A673 (cell line): Measurements from ENCODE around the gene SLC22A23. TPM values are rescaled to one million over a fixed set of nuclear protein-coding genes. Genes with fewer than 3 reads are reported as not detected.

Experiments
- BruUV-seq: library from RNA; stranded (reverse); fragments of 400-500 nt; replicated peaks from 2 replicates; lab custom pipeline; 2021; lab: Mats Ljungman, UMichigan
- CTCF ChIA-PET: fragments of 300-600 bp; sonication (Branson Sonifier 250); formaldehyde crosslinking; loops from one replicate; lab custom pipeline; 2022; ENCODE audit warnings: antibody characterized with exemption; lab: Charles Lee
- POLR2A ChIA-PET: fragments of 300-600 bp; sonication (Branson Sonifier 250); formaldehyde crosslinking; loops from one replicate; lab custom pipeline; 2022; ENCODE audit warnings: antibody characterized with exemption; ENCODE audit not compliant: low non-redundant PET; lab: Charles Lee
- DNase-seq: peaks from one replicate; pipeline ENCODE4 v3.0.0-alpha.2; 2015; ENCODE audit warnings: low spot score
- H3K27ac ChIP-seq: fragments of 200-600 bp; sonication (generic); 2 replicates; pipeline ENCODE4 v1.5.1; 2016; ENCODE audit warnings: mixed run types, low read depth, mild to moderate bottlenecking, mixed read lengths, antibody characterized with exemption, low read length; ENCODE audit not compliant: poor library complexity, severe bottlenecking
- H3K27me3 ChIP-seq: fragments of 200-600 bp; sonication (generic); replicated peaks from 2 replicates; pipeline ENCODE4 v1.6.1; 2017; ENCODE audit warnings: mixed run types, low read depth, mild to moderate bottlenecking, mixed read lengths, antibody characterized with exemption, low read length; ENCODE audit not compliant: insufficient read depth, poor library complexity
- H3K36me3 ChIP-seq: fragments of 200-600 bp; sonication (generic); 2 replicates; pipeline ENCODE4 v1.6.1; 2016; ENCODE audit warnings: mixed run types, mild to moderate bottlenecking, mixed read lengths, antibody characterized with exemption, low read length; ENCODE audit not compliant: insufficient read depth, poor library complexity, severe bottlenecking
- H3K4me1 ChIP-seq: fragments of 200-600 bp; sonication (generic); 2 replicates; pipeline ENCODE4 v1.6.1; 2017; ENCODE audit warnings: mixed run types, mild to moderate bottlenecking, mixed read lengths, antibody characterized with exemption, low read length; ENCODE audit not compliant: insufficient read depth, poor library complexity, severe bottlenecking
- H3K4me3 ChIP-seq: fragments of 200-600 bp; sonication (generic); 2 replicates; pipeline ENCODE4 v1.5.1; 2016; ENCODE audit warnings: low read depth, mixed run types, mild to moderate bottlenecking, mixed read lengths, low read length; ENCODE audit not compliant: poor library complexity, severe bottlenecking
- H3K9me3 ChIP-seq: fragments of 200-600 bp; sonication (generic); 2 replicates; pipeline ENCODE4 v1.6.1; 2016; ENCODE audit warnings: mixed run types, low read depth, mild to moderate bottlenecking, mixed read lengths, antibody characterized with exemption, low read length; ENCODE audit not compliant: poor library complexity, severe bottlenecking
- CTCF ChIP-seq: fragments of 300-800, 200-600 bp; sonication (generic); conservative IDR thresholded peaks from 2 replicates; pipeline ENCODE4 v1.5.1; 2017; ENCODE audit warnings: low read depth, mild to moderate bottlenecking, antibody characterized with exemption, low read length, moderate library complexity, mixed read lengths
- EZH2 ChIP-seq: fragments of 200-600 bp; sonication (generic); IDR thresholded peaks from 2 replicates; pipeline ENCODE4 v1.6.1; 2017; ENCODE audit warnings: borderline replicate concordance, low read depth, mild to moderate bottlenecking, mixed read lengths, antibody characterized with exemption, low read length; ENCODE audit not compliant: poor library complexity, severe bottlenecking
- intact Hi-C: fragments of 100-400 bp; cut with micrococcal nuclease; formaldehyde crosslinking; loops from one replicate; pipeline ENCODE4 v1.10.0; 2022; ENCODE audit not compliant: unreplicated experiment
- total RNA-seq: library from RNA; stranded (reverse); gene quantifications from 2 replicates; pipeline ENCODE4 v1.2.3, GENCODE V29; 2021

Gene SLC22A23
- total RNA-seq, 1 experiment from 2014 or later = 6.2 TPM

DNA sequence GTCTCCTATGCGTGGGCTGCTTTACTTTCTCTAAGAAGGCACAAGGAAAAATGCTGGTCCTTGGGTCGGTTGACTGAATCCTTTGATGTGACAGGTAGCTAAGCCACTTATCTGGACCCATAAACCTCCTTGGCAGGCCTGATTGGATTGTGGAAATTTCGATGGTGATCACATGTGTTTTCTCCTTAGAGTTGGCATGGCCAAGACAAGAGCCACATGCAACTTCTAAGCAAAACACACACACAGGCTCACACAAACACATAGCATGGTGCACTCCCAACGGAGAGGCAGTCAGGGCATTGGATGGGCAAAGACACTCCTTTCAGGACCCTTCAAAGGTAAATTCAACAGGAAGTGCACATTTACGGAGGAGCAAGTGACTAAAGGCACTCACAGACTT, 102.9 kb downstream of the SLC22A23 start:
- Histone ChIP-seq H3K36me3 (no peaks in the 10 kb centered on the region), H3K4me1 (peaks cover 69% of the 10 kb centered on the region), H3K4me3 (no peak overlapping the region), H3K27ac (no peak overlapping the region), H3K27me3 (no peaks in the 10 kb centered on the region), H3K9me3 (no peaks in the 10 kb centered on the region)
- no TSS peak for BruUV-seq
- intact Hi-C loops = no loop called here
- DNase-seq = no peak
- no peak for TF ChIP-seq EZH2
- TF ChIP-seq CTCF = no peak
- ChIA-PET CTCF (no interaction called here), POLR2A (no interaction called here)

- BruUV-seq = no TSS peak
- no peak for DNase-seq
- Histone ChIP-seq H3K4me1 (peaks cover 69% of the 10 kb centered on the region), H3K9me3 (no peaks in the 10 kb centered on the region), H3K27ac (no peak overlapping the region), H3K36me3 (no peaks in the 10 kb centered on the region), H3K27me3 (no peaks in the 10 kb centered on the region), H3K4me3 (no peak overlapping the region)
- POLR2A ChIA-PET = no interaction called here
- intact Hi-C loops = no loop called here
- CTCF ChIA-PET = no interaction called here
- TF ChIP-seq CTCF (no peak), EZH2 (no peak)
These were observed 103.5 kb downstream of the SLC22A23 start for GRCh38 chr6:3353213-3353903.

GRCh38 chr6:3352678-3353077, 104.2 kb downstream of the SLC22A23 start:
- ChIA-PET CTCF (no interaction called here), POLR2A (no interaction called here)
- Histone ChIP-seq H3K4me1 (peaks cover 69% of the 10 kb centered on the region), H3K4me3 (no peak overlapping the region), H3K27ac (no peak overlapping the region), H3K36me3 (no peaks in the 10 kb centered on the region), H3K9me3 (no peaks in the 10 kb centered on the region), H3K27me3 (no peaks in the 10 kb centered on the region)
- TF ChIP-seq EZH2 (no peak), CTCF (no peak)
- intact Hi-C loops = no loop called here
- BruUV-seq = no TSS peak
- DNase-seq = no peak
